ENCODE results near the gene ARHGAP26. TPM values are rescaled to one million over a fixed set of nuclear protein-coding genes. Genes with fewer than 3 reads are reported as not detected.
A peak's percentile ranks its signal among the peaks of the same experiment; 100 is the strongest.
"Not testable (repeated sequence)": the region's sequence is repeated elsewhere in the genome, so short reads cannot be mapped to it uniquely, and the experiment has no call there.

The ARHGAP26 gene
- total RNA-seq, 5 donors from 2014 or later (not counting 1 experiment from before 2014, with no cell fraction given), result 22.8 to 49.3 (median 28.3) TPM

GRCh38 chr5:143000551-143000950 is 230.4 kb downstream of the ARHGAP26 start:
- H3K27me3 Mint-ChIP-seq; DNase-seq; H3K9me3 ChIP-seq; ATAC-seq (replicated peaks in 1 of 4); H3K4me3 ChIP-seq (ENCODE audit: control insufficient read depth in 1 of 2, extremely low read depth in 1 of 2, low read length in 1 of 2); CTCF ChIA-PET; H3K36me3 ChIP-seq (ENCODE audit: control insufficient read depth in 2 of 2, extremely low read depth in 1 of 2, insufficient read depth in 1 of 2, low read length in 1 of 2); H3K9me3 Mint-ChIP-seq; H3K27ac ChIP-seq (ENCODE audit: low read length); H3K27me3 ChIP-seq (replicated peaks in 1 of 2; ENCODE audit: control insufficient read depth in 2 of 2, extremely low read depth in 1 of 2, insufficient read depth in 2 of 2, low read length in 1 of 2): not testable (repeated sequence)
- peaks cover 34 to 65% of the 10 kb centered on the region in 2 experiments for H3K4me1 ChIP-seq (ENCODE audit: control insufficient read depth in 1 of 2, extremely low read depth in 1 of 2, insufficient read depth in 2 of 2, low read length in 2 of 2)
- H3K4me1 Mint-ChIP-seq, result peaks cover 37 to 85% (median 75%) of the 10 kb centered on the region in 3 donors
- POLR2A ChIA-PET, result interaction anchor here in 1 of 2 donors (1.0 kb wide), 1 partner anchor 7 kb away, joined by 4 read pairs; no protein-coding TSS in a partner anchor
- H3K36me3 Mint-ChIP-seq, result peaks cover 13% of the 10 kb centered on the region
- no CpG with 5 or more reads among the region's 1 CpG for WGBS (ENCODE audit: insufficient coverage)
- H3K4me3 Mint-ChIP-seq, result peak overlapping the region in 1 of 3 donors; percentile 6
- peak overlapping the region; percentile 96 to 97 for H3K27ac Mint-ChIP-seq

DNA sequence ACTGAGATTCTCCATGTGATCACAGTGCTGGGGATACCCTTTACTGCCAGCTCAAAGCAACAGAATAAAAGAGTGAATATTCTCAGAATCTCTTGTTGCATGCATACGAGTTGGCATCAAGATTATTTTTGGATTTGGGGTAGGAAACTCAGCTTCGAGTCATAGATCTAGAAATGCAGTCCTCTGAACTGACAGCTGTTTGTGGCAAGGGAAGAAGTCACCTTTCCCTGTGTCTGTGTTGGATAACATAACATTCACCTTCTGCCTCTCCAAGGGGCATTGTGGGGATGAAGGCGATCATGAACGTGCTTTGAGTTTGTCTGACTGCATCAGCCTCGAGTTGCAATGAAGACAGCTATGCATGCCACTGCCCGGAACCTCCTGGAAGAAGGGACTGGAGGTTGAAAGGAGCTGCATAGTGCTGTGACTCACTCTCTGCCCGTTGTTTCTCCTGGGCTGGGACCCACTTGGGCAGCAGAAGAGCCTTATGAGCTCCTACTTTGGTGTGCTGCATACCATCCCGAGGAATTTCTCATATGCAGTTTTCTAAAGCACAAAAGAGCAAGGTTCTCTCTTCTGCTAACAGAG is 231.7 kb downstream of the ARHGAP26 start:
- H3K36me3 Mint-ChIP-seq, result peaks cover 10% of the 10 kb centered on the region
- H3K9me3 Mint-ChIP-seq, result peaks cover 0 to 4% (median 0%) of the 10 kb centered on the region in 3 donors
- Histone ChIP-seq H3K9me3 (no peaks in the 10 kb centered on the region), H3K4me3 (ENCODE audit: control insufficient read depth in 1 of 2, extremely low read depth in 1 of 2, low read length in 1 of 2) (no peak overlapping the region), H3K36me3 (ENCODE audit: control insufficient read depth in 2 of 2, extremely low read depth in 1 of 2, insufficient read depth in 1 of 2, low read length in 1 of 2) (no peaks in the 10 kb centered on the region), H3K27ac (ENCODE audit: low read length) (peak overlapping the region; percentile 97), H3K4me1 (ENCODE audit: control insufficient read depth in 1 of 2, extremely low read depth in 1 of 2, insufficient read depth in 2 of 2, low read length in 2 of 2) (peaks cover 34 to 67% of the 10 kb centered on the region in 2 experiments), H3K27me3 (replicated peaks in 1 of 2; ENCODE audit: control insufficient read depth in 2 of 2, extremely low read depth in 1 of 2, insufficient read depth in 2 of 2, low read length in 1 of 2) (no peaks in the 10 kb centered on the region)
- DNase-seq (peak in 4 of 35 experiments; percentile 15 to 54 (median 20)), ATAC-seq (replicated peaks in 1 of 4) (peak; percentile 7 to 32 (median 20))
- ChIA-PET CTCF (interaction anchor here (0.5 to 2.8 kb wide), 15 partner anchors 8 to 1191 kb away, joined by 3 to 13 read pairs (median 5); partner anchors contain the start of genes NR3C1 (in 2 of the 2), KCTD16 (in 1 of the 2), RNF14 (in 1 of the 2) and YIPF5 (in 1 of the 2)), POLR2A (interaction anchor here (0.6 to 2.3 kb wide), 6 partner anchors 27 to 1169 kb away, joined by 3 to 9 read pairs (median 4); partner anchors contain the start of genes KCTD16 (in 1 of the 2) and YIPF5 (in 1 of the 2))
- 36% methylated on average over 5 of the region's 8 CpGs for WGBS (ENCODE audit: insufficient coverage)
- H3K27ac Mint-ChIP-seq, result peak overlapping the region; percentile 96 to 97
- peaks cover 37 to 86% (median 77%) of the 10 kb centered on the region in 3 donors for H3K4me1 Mint-ChIP-seq
- no peaks in the 10 kb centered on the region for H3K27me3 Mint-ChIP-seq
- H3K4me3 Mint-ChIP-seq, result peak overlapping the region in 2 of 3 donors; percentile 26 to 63

DNA sequence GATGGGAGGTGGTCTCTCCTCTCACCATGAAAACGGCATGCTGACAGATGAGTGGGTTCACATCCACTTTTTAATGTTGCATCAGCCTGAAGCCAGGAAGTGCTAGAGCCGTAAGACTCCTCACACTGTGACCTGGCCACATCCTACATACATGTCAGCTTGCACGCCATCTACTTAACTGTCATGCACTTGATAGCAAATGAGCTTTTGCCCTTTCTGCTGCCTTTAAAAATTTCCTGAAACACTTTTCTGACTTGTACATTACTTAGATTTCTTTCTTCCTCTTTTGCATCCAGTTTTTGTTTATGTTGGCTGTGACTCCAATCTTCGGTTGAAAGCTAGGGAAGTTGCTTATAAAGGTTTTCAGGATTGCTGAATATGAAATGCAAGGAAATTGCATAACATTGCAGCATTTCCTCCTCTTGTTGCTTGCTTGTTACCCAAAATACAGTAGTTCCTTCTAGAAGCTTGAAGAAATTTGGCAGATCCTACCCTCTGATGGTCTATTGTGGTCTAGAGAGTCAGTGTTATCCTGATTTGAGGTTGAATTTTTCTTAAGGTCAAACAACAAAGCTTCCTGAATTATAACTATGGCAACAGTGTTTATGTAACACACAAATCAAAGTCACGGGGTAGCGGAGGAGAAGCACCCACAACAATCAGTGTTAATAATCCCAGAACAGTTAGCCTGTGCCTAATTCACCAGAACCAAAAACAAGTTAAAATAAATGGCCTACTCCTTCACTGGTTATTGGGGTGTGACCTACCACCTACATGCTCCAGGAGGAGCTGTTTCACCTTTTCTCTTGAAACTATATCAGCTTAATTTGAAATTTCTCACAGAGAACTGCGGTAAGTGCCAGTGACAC is 232.5 kb downstream of the ARHGAP26 start:
- peaks cover 10% of the 10 kb centered on the region for H3K36me3 Mint-ChIP-seq
- peak overlapping the region; percentile 49 to 63 (median 49) for H3K4me3 Mint-ChIP-seq
- peak overlapping the region; percentile 97 for H3K27ac ChIP-seq (ENCODE audit: low read length)
- DNase-seq (peak in 34 of 35 experiments; percentile 19 to 89 (median 58)), ATAC-seq (replicated peaks in 1 of 4) (peak; percentile 88 to 92 (median 90))
- peaks cover 44 to 89% (median 81%) of the 10 kb centered on the region in 3 donors for H3K4me1 Mint-ChIP-seq
- no peaks in the 10 kb centered on the region for H3K9me3 ChIP-seq
- no peaks in the 10 kb centered on the region for H3K36me3 ChIP-seq (ENCODE audit: control insufficient read depth in 2 of 2, extremely low read depth in 1 of 2, insufficient read depth in 1 of 2, low read length in 1 of 2)
- H3K27me3 Mint-ChIP-seq, result no peaks in the 10 kb centered on the region
- H3K27ac Mint-ChIP-seq, result peak overlapping the region; percentile 96 to 97
- H3K9me3 Mint-ChIP-seq, result peaks cover 0 to 4% (median 0%) of the 10 kb centered on the region in 3 donors
- WGBS (ENCODE audit: insufficient coverage), result 12% methylated on average over 6 of the region's 7 CpGs
- no peak overlapping the region for H3K4me3 ChIP-seq (ENCODE audit: control insufficient read depth in 1 of 2, extremely low read depth in 1 of 2, low read length in 1 of 2)
- ChIA-PET CTCF (interaction anchor here (0.5 to 2.8 kb wide), 34 partner anchors 9 to 1201 kb away, joined by 3 to 13 read pairs (median 4); partner anchors contain the start of genes NR3C1 (in 2 of the 2), KCTD16 (in 1 of the 2), RNF14 (in 1 of the 2) and YIPF5 (in 1 of the 2)), POLR2A (interaction anchor here (0.5 to 2.3 kb wide), 12 partner anchors 9 to 1396 kb away, joined by 3 to 9 read pairs (median 4); partner anchors contain the start of genes KCTD16 (in 1 of the 2), NR3C1 (in 1 of the 2) and YIPF5 (in 1 of the 2))
- H3K27me3 ChIP-seq (replicated peaks in 1 of 2; ENCODE audit: control insufficient read depth in 2 of 2, extremely low read depth in 1 of 2, insufficient read depth in 2 of 2, low read length in 1 of 2), result no peaks in the 10 kb centered on the region
- H3K4me1 ChIP-seq (ENCODE audit: control insufficient read depth in 1 of 2, extremely low read depth in 1 of 2, insufficient read depth in 2 of 2, low read length in 2 of 2), result peaks cover 34 to 63% of the 10 kb centered on the region in 2 experiments

- CTCF ChIA-PET, result interaction anchor here (0.5 to 2.8 kb wide), 29 partner anchors 9 to 1200 kb away, joined by 3 to 13 read pairs (median 4); partner anchors contain the start of gene NR3C1 (in 2 of the 2)
- peak overlapping the region; percentile 97 for H3K27ac ChIP-seq (ENCODE audit: low read length)
- no peaks in the 10 kb centered on the region for H3K27me3 ChIP-seq (replicated peaks in 1 of 2; ENCODE audit: control insufficient read depth in 2 of 2, extremely low read depth in 1 of 2, insufficient read depth in 2 of 2, low read length in 1 of 2)
- no peaks in the 10 kb centered on the region for H3K27me3 Mint-ChIP-seq
- POLR2A ChIA-PET, result interaction anchor here in 1 of 2 donors (0.5 to 2.3 kb wide), 8 partner anchors 11 to 907 kb away, joined by 3 to 9 read pairs (median 6); partner anchors contain the start of gene NR3C1
- peak overlapping the region; percentile 49 to 63 (median 49) for H3K4me3 Mint-ChIP-seq
- peaks cover 10% of the 10 kb centered on the region for H3K36me3 Mint-ChIP-seq
- ATAC-seq (replicated peaks in 1 of 4) (no peak), DNase-seq (no peak)
- no peak overlapping the region for H3K4me3 ChIP-seq (ENCODE audit: control insufficient read depth in 1 of 2, extremely low read depth in 1 of 2, low read length in 1 of 2)
- H3K4me1 Mint-ChIP-seq, result peaks cover 49 to 93% (median 87%) of the 10 kb centered on the region in 3 donors
- no peaks in the 10 kb centered on the region for H3K9me3 ChIP-seq
- no peaks in the 10 kb centered on the region for H3K36me3 ChIP-seq (ENCODE audit: control insufficient read depth in 2 of 2, extremely low read depth in 1 of 2, insufficient read depth in 1 of 2, low read length in 1 of 2)
- WGBS (ENCODE audit: insufficient coverage), result no CpG with 5 or more reads among the region's 3 CpGs
- H3K27ac Mint-ChIP-seq, result peak overlapping the region; percentile 96 to 97
- H3K4me1 ChIP-seq (ENCODE audit: control insufficient read depth in 1 of 2, extremely low read depth in 1 of 2, insufficient read depth in 2 of 2, low read length in 2 of 2), result peaks cover 34 to 62% of the 10 kb centered on the region in 2 experiments
- H3K9me3 Mint-ChIP-seq, result peaks cover 0 to 4% (median 0%) of the 10 kb centered on the region in 3 donors
These were observed 233.1 kb downstream of the ARHGAP26 start for GRCh38 chr5:143003328-143003636.

DNA sequence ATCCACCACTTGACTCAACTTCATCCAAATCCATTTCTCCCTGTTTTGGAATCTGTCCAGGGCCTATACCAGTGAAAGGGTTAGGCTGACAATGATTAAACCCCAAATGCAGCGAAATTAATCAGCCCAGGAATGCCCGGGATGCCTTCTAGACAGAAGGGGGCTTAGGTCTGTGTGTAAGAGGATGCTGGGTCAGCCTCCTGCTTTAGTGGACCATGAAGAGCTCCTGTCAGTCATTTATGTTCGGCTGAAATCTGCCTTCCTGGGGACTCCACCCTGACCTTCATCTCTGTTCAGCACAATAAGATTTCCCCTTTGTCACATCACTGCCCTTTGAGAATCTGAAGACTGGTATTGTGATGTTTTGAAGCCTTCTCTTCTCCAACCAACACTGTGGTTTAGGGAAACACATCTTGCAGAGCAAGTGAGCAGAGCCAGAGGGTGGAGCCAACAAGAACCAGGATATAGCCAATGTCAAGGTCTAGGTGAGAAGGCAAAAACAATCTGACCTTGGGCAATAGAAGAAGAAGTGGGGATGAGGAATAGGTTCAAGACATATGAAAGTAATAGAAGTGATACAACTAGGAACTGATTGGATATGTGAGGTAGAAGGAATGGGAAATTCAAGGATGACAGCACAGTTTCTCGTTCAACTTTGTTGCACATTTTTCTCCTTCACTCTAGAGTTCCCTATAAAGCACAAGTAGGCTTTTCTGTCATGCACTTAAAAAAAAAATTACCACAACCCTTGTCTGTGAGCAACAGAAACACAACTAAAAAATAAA is 234.4 kb downstream of the ARHGAP26 start:
- Mint-ChIP-seq H3K9me3 (peaks cover 0 to 4% (median 0%) of the 10 kb centered on the region in 3 donors), H3K4me1 (peaks cover 56 to 93% (median 89%) of the 10 kb centered on the region in 3 donors), H3K4me3 (no peak overlapping the region), H3K27me3 (no peaks in the 10 kb centered on the region), H3K36me3 (peaks cover 5% of the 10 kb centered on the region), H3K27ac (peak overlapping the region; percentile 96 to 97)
- peak overlapping the region; percentile 97 for H3K27ac ChIP-seq (ENCODE audit: low read length)
- no peak overlapping the region for H3K4me3 ChIP-seq (ENCODE audit: control insufficient read depth in 1 of 2, extremely low read depth in 1 of 2, low read length in 1 of 2)
- no peak for ATAC-seq (replicated peaks in 1 of 4)
- H3K4me1 ChIP-seq (ENCODE audit: control insufficient read depth in 1 of 2, extremely low read depth in 1 of 2, insufficient read depth in 2 of 2, low read length in 2 of 2), result peaks cover 34 to 62% of the 10 kb centered on the region in 2 experiments
- ChIA-PET POLR2A (interaction anchor here in 1 of 2 donors (0.6 to 2.3 kb wide), 2 partner anchors 430 to 1176 kb away, joined by 3 to 7 read pairs; no protein-coding TSS in a partner anchor), CTCF (interaction anchor here (0.6 to 2.8 kb wide), 5 partner anchors 10 to 1183 kb away, joined by 3 to 13 read pairs (median 4); no protein-coding TSS in a partner anchor)
- H3K9me3 ChIP-seq, result no peaks in the 10 kb centered on the region
- DNase-seq, result no peak
- WGBS (ENCODE audit: insufficient coverage), result 100% methylated on average over 1 of the region's 4 CpGs
- H3K36me3 ChIP-seq (ENCODE audit: control insufficient read depth in 2 of 2, extremely low read depth in 1 of 2, insufficient read depth in 1 of 2, low read length in 1 of 2), result no peaks in the 10 kb centered on the region
- no peaks in the 10 kb centered on the region for H3K27me3 ChIP-seq (replicated peaks in 1 of 2; ENCODE audit: control insufficient read depth in 2 of 2, extremely low read depth in 1 of 2, insufficient read depth in 2 of 2, low read length in 1 of 2)
